Thymus (tissue), 14 donors: Measurements from ENCODE around the gene SORBS1. TPM values are rescaled to one million over a fixed set of nuclear protein-coding genes. Genes with fewer than 3 reads are reported as not detected.

ENCODE experiments used
- DNase-seq, 9 donors: peaks; one replicate each; pipeline ENCODE4 v3.0.0-alpha.2; 2013; ENCODE audit warnings: low spot score in 9 of 9, low read depth in 6 of 9, missing footprints in 1 of 9
- H3K27ac ChIP-seq, 2 donors: one replicate each; pipeline ENCODE4 v1.5.1; 2013; ENCODE audit warnings: control low read depth in 1 of 2, low read depth in 1 of 2, low read length in 1 of 2, mild to moderate bottlenecking in 1 of 2, moderate library complexity in 1 of 2
- H3K27me3 ChIP-seq, 2 donors: one replicate each; pipeline ENCODE4 v1.5.1; 2013; ENCODE audit warnings: low read length in 1 of 2; ENCODE audit not compliant: control insufficient read depth in 2 of 2, insufficient read depth in 1 of 2
- H3K36me3 ChIP-seq, 2 donors: one replicate each; pipeline ENCODE4 v1.5.1; 2013; ENCODE audit warnings: low read length in 1 of 2, mild to moderate bottlenecking in 1 of 2, moderate library complexity in 1 of 2; ENCODE audit not compliant: control insufficient read depth in 2 of 2, insufficient read depth in 2 of 2
- H3K4me1 ChIP-seq, 2 donors: one replicate each; pipeline ENCODE4 v1.5.1; 2013; ENCODE audit warnings: low read length in 2 of 2; ENCODE audit not compliant: control insufficient read depth in 2 of 2, insufficient read depth in 2 of 2
- H3K4me3 ChIP-seq, 2 donors: one replicate each; pipeline ENCODE4 v1.5.1; 2013; ENCODE audit warnings: low read length in 2 of 2, control low read depth in 1 of 2, mild to moderate bottlenecking in 1 of 2
- H3K9me3 ChIP-seq, 2 donors: one replicate each; pipeline ENCODE4 v1.5.1; 2013; ENCODE audit warnings: low read length in 1 of 2, mild to moderate bottlenecking in 1 of 2; ENCODE audit not compliant: control insufficient read depth in 2 of 2, insufficient read depth in 1 of 2
- WGBS: extraction: QIAGEN DNeasy Blood & Tissue Kit; methylation state at CpG from one replicate; pipeline ENCODE4 v1.1.7; 2013; 5-methylcytosine and 5-hydroxymethylcytosine counted together
- long read RNA-seq, 10 donors: transcript quantifications; one replicate each; lab custom pipeline, GENCODE V29; 2026
- polyA plus RNA-seq: library from polyadenylated mRNA; stranded (reverse); fragments of 200-250 nt; gene quantifications from one replicate; pipeline ENCODE4 v1.2.3, GENCODE V29; 2013
- total RNA-seq: library from RNA; stranded (reverse); fragments of 120-200 nt; gene quantifications from one replicate; pipeline ENCODE4 v1.2.4, GENCODE V29; 2013
- donor health status: healthy.

The SORBS1 gene
- total RNA-seq: 1.9 TPM
- 25.3 TPM for polyA plus RNA-seq
- long read RNA-seq, donor 1: 0 reads
- long read RNA-seq, donor 2: 0 reads
- long read RNA-seq, donor 3: 0 reads
- long read RNA-seq, donor 4: 0 reads
- long read RNA-seq, donor 5, partial matches to known transcripts: 0 of 1 reads
- long read RNA-seq, donor 5, other reads (novel, unspliced or antisense): 0 of 1 reads
- long read RNA-seq, donor 6: 0 reads
- long read RNA-seq, donor 7: 0 reads
- long read RNA-seq, donor 8: 0 reads
- long read RNA-seq, donor 9: 0 reads
- long read RNA-seq, donor 10: 0 reads

DNA sequence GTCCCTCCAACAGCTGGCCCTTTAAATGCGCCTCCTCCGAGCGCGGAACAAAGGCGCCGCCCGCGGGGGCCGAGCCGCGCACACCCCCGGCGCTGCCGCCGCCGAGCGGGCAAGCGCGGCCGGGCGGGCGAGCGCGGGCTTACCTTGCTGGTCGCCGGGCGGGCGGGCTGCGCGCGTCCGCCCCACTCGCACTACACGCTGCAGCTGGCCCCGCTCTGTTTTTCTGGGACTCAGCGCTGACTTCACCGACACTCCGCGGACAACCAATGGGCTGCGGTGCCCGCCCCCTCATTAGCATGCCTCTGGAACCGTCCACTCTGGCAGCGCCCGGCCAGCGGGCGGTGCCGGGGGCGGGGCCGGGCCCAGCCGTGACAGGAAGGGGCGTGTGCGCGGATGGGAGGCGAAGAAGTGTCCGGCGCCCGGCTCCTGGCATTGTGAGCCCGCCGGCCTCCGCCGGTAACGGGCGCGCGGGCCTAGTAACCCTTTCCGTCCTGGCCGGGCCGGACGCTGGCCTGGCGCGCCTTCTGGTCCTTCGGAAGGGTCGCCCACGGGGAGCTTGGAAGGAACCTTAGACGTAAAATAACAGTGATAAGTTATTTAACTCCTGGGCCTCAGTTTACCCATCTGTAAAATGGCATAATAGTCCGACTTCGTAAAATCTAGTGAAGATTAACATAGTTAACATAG lies at the start of gene SORBS1:
TSS of gene SORBS1 (minus strand) at position 195 of the 687 bp plus-strand sequence. CDS start 120,236 bp downstream, outside the sequence.
- WGBS: 2% methylated on average over 77 of the region's 77 CpGs

DNA sequence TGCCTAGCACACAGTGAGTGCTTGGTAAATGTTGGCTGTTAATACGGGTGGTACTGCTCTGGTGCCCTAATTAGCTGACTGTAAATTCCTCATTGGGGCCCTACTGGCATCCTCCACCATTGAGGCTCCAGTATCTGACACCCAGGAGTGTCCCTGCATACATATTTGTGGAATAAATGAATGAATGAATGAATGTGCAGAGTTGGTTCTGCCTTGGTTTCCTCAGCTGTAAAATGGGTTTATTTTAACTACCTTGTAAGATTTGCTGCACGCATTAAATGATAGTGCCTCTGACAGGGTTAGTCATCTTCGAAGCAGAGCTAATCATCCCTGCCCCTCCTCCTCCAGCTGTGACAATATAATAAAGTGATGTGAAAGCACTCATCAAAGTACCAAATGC lies 49.6 kb upstream of the SORBS1 start:
- Histone ChIP-seq H3K4me3 (no peak overlapping the region), H3K27ac (no peak overlapping the region), H3K36me3 (peaks cover 36 to 75% of the 10 kb centered on the region in 2 donors), H3K4me1 (no peaks in the 10 kb centered on the region), H3K27me3 (no peaks in the 10 kb centered on the region), H3K9me3 (no peaks in the 10 kb centered on the region)
- no peak for DNase-seq
- 98% methylated on average over 3 of the region's 3 CpGs for WGBS

More for the DNA sequence above, at the start of gene SORBS1:
- Histone ChIP-seq H3K4me3 (peak within 1 kb of the TSS; percentile 52 to 58), H3K27me3 (peaks cover 22 to 47% of the 10 kb centered on the region in 2 donors), H3K36me3 (no peaks in the 10 kb centered on the region), H3K27ac (peak within 1 kb of the TSS in 1 of 2 donors; percentile 52), H3K9me3 (no peaks in the 10 kb centered on the region), H3K4me1 (peaks cover 2 to 6% of the 10 kb centered on the region in 2 donors)
- peak; percentile 32 to 88 (median 78) for DNase-seq

DNA sequence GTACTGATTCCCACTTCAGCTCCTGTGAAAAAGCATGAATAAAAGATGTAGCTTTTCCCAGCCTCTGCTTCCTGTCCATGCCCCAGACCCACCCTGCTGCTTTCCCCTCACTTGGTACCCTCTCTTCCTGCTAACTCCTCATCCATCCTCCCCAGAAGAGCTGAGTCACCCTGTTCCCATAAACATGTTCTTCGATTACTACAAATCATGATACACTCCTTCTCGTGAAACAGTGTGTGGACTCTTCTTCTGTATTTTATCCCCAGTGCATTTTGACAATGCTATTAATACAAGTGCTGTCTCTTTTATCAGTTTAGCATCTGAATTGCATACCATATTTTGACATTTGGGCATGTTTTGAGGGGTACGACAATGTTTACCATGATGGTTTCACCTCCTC lies 45.8 kb upstream of the SORBS1 start:
- Histone ChIP-seq H3K4me3 (no peak overlapping the region), H3K9me3 (no peaks in the 10 kb centered on the region), H3K27ac (no peak overlapping the region), H3K4me1 (no peaks in the 10 kb centered on the region), H3K36me3 (peaks cover 41 to 53% of the 10 kb centered on the region in 2 donors), H3K27me3 (no peaks in the 10 kb centered on the region)
- WGBS: 90% methylated on average over 3 of the region's 3 CpGs
- DNase-seq: no peak

DNA sequence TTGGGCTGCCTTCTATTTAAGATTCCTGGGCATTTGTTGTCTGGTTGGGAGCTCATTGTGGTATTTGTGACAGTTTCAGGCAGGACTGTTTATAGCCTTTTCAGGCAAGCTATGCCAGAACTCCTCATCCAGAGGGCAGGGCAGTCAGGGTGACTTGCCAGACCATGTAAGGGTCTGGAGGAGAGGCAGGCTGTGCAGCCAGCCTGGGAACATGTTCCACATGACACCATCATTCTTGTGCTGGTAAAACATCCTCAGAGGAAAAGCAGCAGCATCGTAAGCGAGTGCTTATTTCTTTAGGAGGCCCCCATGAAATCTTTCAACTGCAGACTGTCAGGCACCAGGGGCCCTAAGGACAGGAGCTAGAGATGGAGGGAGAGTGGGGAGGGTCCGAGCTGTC lies 44.0 kb upstream of the SORBS1 start:
- H3K36me3 ChIP-seq: peaks cover 29 to 40% of the 10 kb centered on the region in 2 donors
- H3K4me3 ChIP-seq: no peak overlapping the region
- 97% methylated on average over 3 of the region's 3 CpGs for WGBS
- no peaks in the 10 kb centered on the region for H3K27me3 ChIP-seq
- no peaks in the 10 kb centered on the region for H3K9me3 ChIP-seq
- no peak for DNase-seq
- H3K4me1 ChIP-seq: no peaks in the 10 kb centered on the region
- no peak overlapping the region for H3K27ac ChIP-seq

DNA sequence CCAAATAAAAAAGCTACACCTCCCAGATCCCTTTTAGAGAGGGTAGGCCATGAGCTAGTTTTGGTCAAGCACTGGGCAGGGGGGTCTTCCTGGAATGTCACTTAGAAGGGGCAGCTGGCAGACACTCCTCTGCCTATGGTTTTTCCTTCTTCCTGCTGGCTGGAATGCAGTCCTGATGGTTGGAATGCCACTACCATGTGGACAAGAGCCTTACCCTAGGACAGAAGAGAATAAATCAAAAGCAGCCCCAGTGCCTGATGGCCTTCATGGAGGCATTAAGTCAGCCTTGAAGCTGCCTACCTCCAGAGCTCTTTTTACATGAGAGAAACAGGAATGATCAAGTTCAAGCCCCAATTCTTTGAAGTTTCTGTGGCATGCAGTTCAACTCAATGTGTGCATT lies 43.5 kb upstream of the SORBS1 start:
- peaks cover 26 to 36% of the 10 kb centered on the region in 2 donors for H3K36me3 ChIP-seq

DNA sequence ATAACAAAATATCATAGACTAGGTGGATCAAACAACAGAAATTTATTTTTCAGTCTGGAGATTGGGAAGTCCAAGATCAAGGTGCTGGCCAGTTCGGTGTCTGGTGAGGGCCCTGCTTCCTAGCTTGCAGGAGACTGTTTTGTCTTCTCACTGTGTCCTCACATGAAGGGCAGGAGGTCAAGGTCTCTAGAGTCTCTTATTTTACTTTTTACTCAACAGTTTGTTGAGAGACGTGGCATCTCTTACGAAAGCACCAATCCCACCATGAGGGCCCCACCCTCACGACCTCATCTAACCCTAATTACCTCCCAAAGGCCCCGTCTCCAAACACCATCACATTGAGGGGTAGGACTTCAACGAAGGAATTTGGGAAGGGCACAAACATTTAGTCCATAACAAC lies 41.2 kb upstream of the SORBS1 start:
- H3K36me3 ChIP-seq: peaks cover 17 to 19% of the 10 kb centered on the region in 2 donors
- H3K9me3 ChIP-seq: no peaks in the 10 kb centered on the region
- no peak overlapping the region for H3K27ac ChIP-seq
- DNase-seq: no peak
- WGBS: 93% methylated on average over 6 of the region's 6 CpGs
- H3K27me3 ChIP-seq: no peaks in the 10 kb centered on the region
- H3K4me3 ChIP-seq: no peak overlapping the region
- no peaks in the 10 kb centered on the region for H3K4me1 ChIP-seq

More for the DNA sequence above, 43.5 kb upstream of the SORBS1 start:
- Histone ChIP-seq H3K9me3 (no peaks in the 10 kb centered on the region), H3K27me3 (no peaks in the 10 kb centered on the region), H3K4me3 (no peak overlapping the region), H3K27ac (no peak overlapping the region), H3K4me1 (no peaks in the 10 kb centered on the region)
- no peak for DNase-seq

DNA sequence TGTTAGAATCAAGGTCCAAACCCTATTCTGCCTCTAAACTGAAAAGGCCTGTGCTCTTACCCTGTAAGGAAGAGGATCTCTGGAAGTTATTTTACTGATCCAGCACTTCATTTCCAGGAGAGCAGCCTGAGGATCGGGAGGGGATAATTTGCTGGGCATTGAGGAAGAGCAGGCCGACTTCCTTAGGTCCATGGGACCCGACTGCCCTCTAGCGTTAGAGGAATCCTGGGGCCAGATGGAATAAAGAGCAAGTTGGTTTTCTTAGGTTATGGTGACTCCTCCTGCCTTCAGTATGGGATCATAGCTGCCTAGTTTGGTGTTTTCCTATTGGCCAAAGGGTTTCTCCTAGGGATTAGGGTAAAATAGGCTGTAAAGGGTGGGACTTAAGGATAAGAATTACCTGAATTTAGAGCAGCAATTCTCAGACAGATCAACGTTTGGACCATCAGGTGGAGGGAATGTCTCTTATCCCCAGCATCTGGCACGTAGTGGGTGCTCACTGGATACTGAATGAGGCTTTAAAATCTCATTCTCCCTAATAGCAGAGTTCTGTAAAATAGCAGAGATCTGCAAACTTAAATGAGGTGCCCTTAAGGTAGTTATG lies 40.0 kb upstream of the SORBS1 start:
- no peak overlapping the region for H3K27ac ChIP-seq
- 31% methylated on average over 6 of the region's 6 CpGs for WGBS
- peak in 8 of 9 donors; percentile 4 to 66 (median 34) for DNase-seq

DNA sequence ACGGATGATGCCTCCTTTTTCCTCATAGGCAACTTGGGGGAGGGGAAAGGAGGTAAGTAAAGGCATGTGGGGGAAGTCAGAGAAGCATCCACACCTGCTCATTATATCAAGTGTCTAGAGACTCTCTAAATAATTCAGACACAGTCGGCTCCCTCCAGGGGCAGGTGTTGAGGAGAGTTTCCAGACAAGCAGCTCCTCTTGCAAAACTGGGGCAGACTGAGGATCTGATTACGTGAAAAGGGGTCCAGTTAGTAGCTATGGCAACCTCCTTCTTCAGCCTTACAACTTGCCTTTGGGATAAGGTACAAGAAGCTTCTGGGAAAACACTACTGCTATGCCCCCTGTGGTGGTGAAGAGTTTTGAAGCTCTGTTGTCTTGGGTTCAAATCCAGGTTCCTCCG lies 39.0 kb upstream of the SORBS1 start:
- Histone ChIP-seq H3K27me3 (no peaks in the 10 kb centered on the region), H3K4me1 (no peaks in the 10 kb centered on the region), H3K36me3 (peaks cover 0 to 3% of the 10 kb centered on the region in 2 donors), H3K27ac (no peak overlapping the region), H3K4me3 (no peak overlapping the region), H3K9me3 (no peaks in the 10 kb centered on the region)
- WGBS: 96% methylated on average over 4 of the region's 4 CpGs
- no peak for DNase-seq

More for the DNA sequence above, 40.0 kb upstream of the SORBS1 start:
- Histone ChIP-seq H3K4me3 (no peak overlapping the region), H3K9me3 (no peaks in the 10 kb centered on the region), H3K4me1 (no peaks in the 10 kb centered on the region), H3K36me3 (peaks cover 6 to 12% of the 10 kb centered on the region in 2 donors), H3K27me3 (no peaks in the 10 kb centered on the region)

DNA sequence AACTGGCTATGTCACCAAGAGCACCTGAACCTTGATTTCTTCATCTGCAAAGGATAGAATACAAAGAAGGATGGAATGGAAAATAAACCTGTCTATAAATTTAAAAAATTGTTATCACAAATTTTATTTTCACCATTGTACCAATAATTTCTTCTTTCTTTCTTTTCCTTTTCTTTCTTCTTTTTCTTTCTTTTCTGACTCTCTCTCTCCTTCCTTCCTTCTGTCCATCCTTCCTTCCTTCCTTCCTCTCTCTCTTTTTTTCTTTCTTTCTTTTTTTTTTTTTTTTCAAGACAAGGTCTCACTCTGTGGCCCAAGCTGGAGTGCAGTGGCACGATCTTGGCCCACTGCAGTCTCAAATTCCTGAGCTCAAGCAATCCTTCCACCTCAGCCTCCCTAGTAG lies 36.6 kb upstream of the SORBS1 start:
- DNase-seq: no peak
- no peaks in the 10 kb centered on the region for H3K27me3 ChIP-seq
- H3K36me3 ChIP-seq: no peaks in the 10 kb centered on the region
- no peak overlapping the region for H3K27ac ChIP-seq
- H3K4me3 ChIP-seq: no peak overlapping the region
- no peaks in the 10 kb centered on the region for H3K4me1 ChIP-seq
- no peaks in the 10 kb centered on the region for H3K9me3 ChIP-seq
- 100% methylated on average over 1 of the region's 1 CpG for WGBS
